GM19467 (cell line): Measurements from ENCODE around the gene GNGT2.

ENCODE experiments used
- ATAC-seq: cut with Tn5 transposase; IDR thresholded peaks from one replicate; pipeline ENCODE4 v1.9.1; 2021; ENCODE audit warnings: mild to moderate bottlenecking, moderate library complexity; ENCODE audit not compliant: unreplicated experiment

Gene GNGT2

DNA sequence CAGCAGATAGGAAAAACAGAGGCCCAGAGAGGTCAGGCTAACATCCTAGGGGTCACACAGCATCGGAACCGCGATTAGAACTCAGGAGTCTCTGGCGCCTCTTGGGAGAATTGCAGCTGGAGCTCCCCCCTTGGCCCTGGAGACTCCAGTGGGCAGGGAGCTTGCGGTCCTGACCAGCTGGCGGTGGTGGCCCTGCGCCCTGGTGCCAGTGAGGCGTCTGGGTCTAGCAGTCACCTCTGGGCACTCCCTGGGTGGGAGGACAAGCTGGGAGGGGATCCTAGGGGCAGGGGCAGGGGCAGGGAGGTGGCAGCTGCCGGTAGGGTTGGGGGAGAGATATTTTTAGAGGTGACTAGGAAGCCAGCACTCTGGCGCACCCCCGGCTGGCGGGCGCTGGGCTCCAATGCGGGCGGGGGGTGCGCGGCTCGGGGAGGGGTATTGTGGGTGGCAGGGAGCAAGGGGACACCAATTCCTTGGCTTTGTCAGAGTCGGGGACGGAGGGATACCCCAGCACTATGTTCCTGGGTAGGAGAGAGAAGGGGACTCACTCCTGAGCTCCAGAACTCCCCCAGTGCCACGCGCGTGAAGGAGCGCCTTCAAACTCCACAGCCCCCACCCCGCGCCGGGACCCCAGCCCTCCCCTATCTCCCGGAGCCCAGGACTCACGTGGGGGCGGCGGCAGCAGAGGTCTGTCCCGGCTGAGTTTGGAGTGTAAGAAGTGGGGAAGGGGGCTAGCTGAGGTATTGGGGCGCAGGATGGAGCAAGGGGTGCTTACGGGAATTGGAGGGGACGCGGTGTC lies 19.6 kb upstream of the GNGT2 start:
- ATAC-seq = no peak

DNA sequence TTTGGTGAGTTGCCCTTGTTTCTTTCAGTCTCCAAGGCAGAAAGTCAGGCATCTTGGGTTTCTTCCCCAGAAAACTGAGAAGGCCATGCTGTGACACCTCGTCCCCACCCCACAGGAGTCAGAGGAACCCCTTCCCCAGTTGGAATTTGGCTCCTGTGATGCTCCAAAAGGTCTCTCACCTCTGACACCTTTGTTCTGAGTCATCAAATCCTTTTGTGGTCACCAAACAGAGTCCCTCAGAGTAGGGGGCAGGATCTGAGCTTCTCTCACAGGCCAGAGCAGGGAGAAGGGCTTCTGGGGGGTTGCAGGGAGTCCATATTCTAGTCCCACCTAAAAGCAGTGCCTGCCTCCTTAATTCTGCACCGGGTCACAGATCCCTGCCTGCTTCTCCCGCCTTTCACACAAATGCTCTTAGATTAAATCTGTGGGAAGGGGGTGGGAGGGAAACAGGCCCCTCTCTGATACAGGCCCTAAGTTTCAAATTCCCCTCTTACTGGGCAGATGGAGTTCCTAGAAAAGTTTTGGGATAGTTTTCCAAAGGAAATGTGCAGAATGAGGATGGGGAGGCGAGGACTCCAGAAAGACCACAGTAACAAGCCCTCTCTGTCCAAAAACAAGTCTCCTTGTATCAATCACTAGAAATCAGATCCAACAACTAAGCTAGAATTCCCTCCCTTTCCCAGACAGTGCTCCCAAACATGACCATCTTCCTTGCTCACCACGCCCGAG lies 18.9 kb upstream of the GNGT2 start:
- no peak for ATAC-seq

DNA sequence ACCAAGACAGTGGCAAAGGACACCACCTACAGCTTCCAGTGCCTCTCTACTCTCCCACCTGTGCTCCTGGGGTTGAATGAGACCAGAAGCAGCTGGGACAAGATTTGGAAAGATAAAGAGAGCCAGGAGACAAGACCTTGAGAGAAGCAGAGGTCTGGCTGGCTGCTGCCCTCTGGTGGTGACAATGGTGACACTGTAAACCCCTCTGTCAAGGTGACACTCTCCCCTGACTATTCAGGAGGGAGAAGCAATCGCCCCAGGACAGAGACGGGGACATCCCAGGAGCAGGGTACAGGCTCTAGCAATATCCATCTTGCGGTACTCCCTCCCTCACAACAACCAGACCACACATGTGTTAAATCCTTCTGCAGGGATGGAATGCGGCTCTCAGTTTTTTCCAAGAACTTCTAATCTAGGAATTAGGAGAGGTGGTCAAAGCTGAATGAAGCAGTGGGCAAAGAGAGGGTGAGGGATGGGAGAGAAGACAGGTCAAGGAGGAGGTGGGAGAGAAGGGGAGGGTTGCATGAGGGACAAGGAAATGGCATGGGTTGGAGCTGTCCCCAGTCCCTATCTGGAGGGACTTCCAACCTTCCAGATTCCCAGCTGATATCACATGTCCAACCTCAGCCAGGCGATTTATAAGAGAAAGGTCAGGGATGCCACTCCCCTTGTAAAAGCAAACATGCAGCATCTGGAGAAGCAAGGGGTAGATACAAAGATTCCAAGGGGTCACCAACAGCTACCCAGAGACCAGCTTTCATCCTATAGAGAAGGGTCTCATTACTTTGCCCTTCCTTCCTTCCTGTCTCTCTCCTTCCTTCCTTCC lies 17.3 kb upstream of the GNGT2 start:
- ATAC-seq = no peak

DNA sequence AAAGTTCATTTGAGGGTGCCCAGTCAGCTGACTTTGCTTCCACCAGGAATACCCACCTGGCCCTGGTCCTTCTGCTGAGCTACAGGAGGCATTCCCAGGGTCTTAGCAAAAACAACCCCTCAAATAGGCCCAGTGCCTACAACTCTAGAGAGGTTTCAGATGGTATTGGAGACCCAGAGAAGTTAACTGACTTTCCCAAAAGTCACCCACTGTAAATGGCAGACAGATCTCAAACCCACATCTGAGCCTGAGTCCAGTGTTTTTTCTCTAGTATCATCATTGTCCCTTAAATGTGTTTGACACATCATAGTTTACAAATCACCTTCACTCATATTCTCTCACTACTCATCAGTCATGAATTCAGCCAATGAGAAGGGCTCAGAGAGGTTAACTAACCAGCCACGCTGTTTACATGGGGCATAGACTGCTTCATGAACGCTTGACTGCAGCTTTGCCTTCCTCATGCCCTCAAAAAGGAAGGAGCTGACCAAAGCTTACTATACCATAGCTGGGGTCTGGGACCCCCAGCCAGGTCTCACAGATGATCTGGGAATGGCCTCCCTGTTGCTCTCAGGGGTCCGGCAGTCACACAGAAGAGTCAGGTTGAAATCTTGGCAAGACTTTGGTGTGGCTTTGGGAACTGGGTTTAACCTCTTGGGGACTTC lies 16.5 kb upstream of the GNGT2 start:
- ATAC-seq = no peak

DNA sequence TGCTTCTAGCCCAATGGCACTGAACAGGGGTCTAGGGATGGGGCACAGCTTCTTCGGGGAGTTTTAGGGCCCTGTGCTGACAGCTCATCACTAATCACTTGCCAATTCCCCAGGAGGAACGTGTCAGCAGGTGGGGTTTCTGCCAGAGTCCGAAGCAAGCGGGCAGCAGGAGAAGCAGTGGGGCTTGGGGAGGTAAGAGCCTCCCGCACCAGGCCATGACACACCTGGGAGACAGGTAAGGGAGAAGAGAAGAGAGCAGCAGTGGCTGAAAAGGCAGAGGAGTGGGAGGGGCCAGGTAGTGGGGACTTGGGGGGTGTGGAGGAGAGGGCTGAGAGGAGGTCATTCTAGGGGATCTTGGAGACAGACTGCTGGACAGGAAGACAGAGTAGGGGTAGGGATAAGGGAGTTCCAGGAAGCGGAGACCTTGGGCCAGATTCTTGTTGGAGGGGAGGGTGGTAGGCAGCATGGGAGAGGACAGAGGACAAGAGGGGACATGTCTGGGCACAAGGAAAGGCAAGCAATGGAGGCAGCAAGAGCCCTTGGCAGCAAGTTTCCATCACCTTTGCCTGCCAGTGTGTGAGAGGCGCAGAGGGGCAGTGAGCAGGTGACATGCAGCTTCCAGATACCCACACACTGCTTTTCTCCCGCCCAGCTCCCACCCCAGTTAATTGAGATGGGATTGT lies 15.3 kb upstream of the GNGT2 start:
- no peak for ATAC-seq

DNA sequence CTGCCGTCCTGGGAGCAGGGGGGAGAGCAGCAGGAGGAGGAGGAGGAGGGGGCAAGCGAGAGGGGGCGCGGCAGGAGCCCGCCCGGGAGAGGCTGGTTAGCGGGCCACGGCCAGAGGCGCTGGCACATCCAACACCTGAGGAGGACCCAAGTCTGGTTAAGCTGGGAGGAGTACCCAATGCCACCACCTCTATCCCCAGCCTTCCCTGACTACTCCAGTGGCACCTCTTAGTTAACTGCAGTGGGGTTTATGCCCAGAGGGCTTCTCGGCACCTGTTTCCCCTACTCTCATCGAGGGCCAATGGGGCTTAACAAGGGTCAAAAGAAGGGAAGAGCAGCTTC lies 14.6 kb upstream of the GNGT2 start:
- ATAC-seq = no peak

DNA sequence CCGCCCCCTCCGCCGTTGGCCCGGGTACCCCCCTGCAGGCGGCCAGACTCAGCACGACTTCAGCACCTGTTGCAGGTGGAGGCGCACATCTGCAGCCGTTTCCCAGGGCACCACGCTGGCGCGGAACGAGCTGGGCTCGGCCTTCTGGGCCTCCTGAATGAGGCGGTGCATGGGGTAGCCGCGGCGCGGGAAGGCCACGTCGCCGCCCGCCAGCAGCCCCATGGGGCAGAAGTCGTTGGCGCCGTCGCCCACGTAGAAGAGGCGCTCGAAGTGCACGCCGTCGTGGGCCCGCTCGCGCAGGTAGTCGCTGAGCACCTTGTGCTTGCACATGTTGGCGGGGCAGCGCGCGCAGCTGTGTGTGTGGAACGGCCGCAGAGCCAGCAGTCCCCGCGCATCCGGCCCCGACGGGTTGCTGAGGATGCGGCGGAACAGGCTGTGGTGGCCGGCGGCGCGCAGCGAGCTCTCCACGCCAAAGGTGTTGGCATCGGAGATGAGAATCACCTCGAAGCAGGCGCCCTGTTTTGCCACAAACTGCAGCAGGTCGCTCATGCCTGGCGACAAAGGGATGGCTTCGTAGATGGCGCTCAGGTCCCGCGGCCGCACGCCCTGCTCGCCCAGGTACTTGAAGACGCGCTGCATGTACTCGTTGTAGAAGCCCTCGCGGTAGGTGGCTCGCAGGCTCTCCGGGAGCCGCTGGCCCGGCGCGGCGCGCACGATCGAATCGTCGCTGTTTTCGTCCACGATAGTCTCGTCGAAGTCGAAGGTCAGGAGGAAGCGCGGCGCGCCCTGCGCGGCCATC lies 14.0 kb upstream of the GNGT2 start:
- no peak for ATAC-seq

DNA sequence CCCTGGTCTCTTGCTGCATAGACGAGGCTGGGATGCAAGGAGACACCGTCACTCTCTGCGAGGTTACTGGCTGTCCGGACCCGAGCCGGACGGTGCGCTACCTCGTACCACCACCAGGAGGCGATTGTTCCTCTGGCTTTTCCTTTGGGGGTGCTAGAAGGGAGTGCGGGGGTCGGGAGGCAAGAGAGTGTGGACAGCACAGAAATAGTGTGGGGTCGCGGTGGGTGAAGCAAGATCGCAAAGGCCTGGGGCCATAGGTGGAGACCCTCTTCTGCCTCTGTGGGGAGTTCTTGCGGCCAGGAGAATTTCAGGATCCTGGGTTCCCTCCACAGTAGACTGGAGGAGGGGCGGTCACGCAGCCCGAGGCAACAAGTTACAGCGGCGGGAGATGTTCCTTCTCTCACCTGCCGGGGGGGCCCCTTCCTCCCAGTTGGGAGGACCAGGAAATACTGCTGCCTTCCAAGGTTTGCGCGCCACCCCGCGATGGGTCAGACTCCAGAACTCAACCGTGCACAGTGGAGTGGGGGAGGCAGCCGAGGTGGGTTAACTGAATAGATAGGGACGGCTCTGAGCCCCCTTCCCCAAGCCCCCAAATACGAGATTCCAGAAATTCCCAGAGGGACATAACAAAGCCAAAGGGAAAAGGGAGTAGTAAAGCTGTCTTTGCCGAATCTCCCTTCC lies 13.3 kb upstream of the GNGT2 start:
- ATAC-seq = no peak

DNA sequence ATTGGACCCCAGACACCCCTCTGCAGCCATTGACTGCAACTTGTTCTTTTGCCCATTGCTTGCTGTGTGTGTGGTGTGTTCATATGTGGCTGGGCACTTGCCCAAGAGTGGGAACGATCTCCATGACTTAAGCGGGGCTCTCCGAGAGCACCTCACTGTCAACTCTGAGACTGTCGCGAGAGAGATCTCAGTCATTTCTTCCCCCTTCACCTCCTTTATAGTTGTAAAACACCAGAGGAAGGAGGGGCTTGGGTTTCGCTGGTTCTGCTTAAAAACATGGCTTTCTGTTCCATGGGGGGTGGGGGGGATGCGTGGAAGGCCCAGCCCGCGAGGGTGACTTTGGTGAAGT lies 12.8 kb upstream of the GNGT2 start:
- ATAC-seq = no peak

DNA sequence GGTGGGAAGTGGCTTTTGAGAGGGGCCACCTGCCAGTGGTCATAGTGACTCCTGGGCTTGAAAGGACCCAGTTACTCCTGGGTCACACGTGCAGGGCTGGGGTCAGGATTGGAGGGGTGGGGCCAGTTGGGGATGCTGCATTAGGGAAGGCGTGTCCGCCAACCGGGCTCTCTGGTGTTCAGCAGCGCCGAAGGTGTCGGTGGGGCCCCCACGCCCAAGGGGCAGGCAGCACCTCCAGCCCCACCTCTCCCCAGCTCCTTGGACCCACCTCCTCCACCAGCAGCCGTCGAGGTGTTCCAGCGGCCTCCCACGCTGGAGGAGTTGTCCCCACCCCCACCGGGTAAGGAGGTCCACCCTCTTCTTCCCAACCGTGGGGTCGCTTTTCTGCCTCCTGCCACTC lies 9.6 kb upstream of the GNGT2 start:
- ATAC-seq = no peak

DNA sequence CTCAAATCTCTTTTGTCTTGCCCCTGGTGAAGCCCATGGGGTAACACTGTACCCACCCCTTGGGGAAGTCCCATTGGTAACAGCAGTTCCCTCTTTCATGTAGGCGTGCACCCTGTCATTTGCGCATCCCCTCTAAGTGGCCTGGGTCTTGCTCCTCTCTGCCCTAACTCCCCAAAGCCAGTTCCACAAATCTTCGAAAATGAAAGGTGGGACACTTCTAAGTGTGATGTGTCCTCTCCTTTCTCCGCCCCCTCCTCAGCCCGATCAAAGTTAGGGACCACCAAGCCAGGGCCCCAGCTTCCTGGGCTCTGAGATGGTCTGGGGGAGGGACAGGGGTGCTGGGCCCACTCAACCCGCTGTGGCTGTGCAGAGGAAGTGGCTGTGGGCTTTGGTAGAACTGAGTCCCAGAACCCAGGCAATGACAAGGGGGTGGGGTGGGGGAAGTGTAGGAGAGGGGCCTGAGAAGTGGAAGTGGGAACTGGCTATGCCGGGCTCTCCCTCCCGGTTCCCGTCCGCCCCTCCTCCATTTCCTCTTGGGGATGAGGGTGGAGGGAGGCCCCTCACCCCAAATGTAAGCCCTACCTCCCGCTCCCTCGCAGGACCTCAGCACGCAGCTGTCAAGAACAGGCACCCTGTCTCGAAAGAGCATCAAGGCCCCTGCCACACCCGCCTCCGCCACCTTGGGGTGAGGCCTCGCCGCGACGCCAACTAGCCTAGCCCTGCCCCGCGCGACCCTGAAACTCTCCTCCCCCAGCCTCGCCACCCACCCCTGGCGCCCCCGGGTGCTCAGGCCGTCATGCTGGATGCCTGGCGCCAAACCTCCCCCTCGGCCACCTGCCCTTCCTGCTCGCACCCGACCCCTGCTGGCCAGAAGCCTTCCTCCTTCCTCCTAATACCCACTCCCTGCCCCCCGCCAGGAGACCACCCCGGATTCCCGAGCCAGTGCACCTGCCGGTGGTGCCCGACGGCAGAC lies 8.9 kb upstream of the GNGT2 start:
- ATAC-seq = no peak

DNA sequence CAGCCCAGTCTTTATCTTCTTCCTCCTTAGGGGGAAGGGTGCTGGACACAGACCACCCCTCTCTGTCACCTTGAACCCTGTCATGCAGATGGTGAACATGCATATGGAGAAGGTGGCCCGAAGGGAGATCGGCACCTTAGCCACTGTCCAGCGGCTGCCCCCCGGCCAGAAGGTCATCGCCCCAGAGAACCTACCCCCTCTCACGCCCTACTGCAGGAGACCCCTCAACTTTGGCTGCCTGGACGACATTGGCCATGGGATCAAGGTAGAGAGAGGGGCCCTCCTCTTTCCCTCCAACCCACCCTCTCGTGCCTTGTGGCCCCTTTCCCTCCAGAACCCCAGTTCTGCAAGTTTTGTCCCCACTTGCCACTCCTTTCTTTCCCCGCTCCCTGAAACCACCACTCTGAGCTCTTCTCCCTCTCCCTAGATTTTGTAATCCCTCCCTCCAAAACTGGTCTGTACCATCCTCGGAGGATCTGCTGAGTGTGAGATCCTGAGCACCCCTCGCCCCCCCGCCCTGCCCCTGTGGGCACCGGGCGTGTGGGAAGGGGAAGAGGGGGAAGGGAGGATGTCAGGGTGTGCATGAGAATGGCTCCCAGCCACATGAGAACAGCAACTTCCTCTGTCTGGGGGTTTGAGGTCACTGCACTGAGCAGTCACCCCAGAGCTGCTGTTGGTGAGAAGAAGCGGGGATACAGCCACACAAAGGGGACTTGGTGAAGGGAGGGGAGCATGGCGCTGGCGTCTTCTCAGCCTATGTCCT lies 7.5 kb upstream of the GNGT2 start:
- ATAC-seq = no peak

DNA sequence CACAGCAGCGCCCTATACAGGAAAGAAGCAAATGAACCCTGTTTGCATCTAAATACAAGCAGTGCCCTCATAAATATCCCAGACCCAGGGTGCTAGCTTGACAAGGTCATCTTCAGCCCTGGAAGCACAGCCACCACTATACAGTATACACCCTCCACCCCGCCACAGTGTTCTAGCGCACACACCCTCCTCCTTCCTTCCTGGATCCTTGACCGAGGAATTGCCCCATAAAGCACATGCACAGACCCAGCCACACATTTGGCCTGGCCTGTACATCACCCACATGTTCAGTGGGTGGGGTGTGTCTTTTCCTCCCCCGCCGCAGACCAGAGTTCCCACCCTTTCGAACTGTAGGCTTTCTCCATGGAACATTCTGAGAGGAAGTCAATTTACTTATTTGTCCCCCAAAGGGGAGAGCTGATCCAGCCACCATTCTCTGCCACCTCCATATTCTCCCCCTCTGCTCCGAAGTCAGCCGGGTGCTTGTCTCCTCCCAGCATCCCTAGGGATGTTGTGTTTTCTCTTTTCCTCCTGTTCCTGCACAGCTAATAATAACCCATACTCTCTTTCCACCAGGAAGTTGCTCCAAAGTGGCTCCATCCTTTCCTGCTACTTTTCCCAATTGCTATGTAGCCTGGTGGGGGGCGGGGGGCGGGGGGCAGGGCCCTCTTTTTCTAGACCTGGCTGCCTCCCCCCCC lies 6.7 kb upstream of the GNGT2 start:
- ATAC-seq = no peak

DNA sequence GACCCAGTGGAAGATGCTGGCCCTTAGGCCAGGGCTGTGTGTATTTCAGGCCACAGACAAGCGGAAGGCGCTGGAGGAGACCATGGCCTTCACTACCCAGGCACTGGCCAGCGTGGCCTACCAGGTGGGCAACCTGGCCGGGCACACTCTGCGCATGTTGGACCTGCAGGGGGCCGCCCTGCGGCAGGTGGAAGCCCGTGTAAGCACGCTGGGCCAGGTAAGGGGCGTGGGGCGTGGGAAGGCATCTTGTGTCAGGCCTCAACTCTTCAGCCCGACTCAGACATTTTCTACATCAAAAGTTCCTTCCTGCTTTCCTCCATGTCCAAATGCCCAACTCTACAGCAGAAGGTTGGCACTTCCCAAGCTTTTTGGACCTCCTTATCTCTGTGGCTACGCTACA lies 6.1 kb upstream of the GNGT2 start:
- ATAC-seq = no peak

DNA sequence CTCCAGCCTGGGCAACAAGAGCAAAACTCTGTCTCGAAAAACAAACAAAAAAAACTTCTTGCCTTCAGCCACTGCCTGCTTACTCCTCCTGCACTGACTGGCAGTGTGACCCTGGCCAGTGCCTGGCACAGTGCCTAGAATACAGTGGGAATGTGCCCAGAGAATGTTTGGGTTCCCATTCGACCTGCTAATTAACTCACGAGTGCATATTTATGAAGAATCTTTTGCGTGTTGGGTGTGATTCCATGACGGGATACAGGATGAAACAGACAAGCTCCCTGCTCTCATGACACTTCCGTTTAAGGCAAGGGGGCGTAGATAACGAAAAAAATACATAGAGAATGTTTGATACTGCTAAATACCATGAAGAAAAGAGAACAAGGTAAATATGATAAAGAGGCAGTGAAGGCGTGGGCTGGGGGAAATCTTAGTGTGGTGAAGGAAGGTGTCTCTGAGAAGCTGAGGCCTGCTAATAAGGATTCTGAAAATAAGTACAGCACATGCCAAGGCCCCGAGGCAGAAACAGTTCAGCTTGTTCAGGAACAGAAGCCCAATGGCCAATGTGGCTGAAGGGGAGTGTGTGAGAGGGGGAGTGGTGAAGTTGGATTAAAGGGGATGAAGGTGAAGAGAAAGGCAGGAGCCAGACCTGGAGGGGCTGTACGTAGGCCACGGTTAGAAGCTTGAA lies 4.4 kb upstream of the GNGT2 start:
- no peak for ATAC-seq

DNA sequence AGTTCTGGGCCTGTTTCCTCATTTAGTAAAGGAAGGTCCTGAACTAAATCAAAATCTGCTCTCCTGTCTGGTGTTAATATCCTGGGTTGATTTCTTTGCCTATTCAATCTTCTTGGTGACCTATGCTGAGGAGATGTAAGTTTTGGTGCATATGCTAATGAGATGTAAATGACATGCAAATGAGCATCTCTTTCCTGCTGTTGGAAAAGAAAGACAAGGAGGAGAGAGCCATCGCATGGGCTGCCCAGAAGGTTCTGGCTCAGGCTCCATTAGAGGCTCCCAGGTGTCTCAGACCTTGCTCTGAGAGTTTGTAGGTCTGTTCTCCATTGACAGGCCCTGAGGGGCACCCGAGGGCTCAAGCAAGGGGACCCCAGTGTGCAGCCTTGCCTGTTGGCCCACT lies 3.5 kb upstream of the GNGT2 start:
- no peak for ATAC-seq
